ENCODE results near the gene MYBPC1.

DNA sequence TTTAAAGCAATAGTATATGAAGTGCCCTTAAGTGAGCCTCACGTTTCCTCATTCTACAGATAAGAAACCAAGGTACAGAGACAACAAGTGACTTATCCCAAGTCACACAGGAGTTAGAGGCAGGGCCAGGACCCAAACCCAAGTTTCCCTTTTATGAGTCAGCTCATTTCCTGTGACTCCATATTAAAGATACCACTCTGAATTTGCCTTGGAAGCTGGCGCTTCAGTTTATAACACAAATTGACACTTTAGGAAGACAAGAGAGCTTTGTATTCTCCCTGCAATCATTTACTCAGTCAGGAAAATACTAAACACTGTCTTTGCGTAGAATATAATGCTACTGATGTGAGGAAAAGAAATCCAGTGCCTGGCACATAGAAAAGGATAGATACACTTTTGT lies 43.2 kb downstream of the MYBPC1 start:
- TF ChIP-seq POLR2A (IDR thresholded peaks at IDR 0.05; ENCODE audit: low read length) (no peak), GATA1 (IDR thresholded peaks at IDR 0.05; ENCODE audit: low read depth, low read length) (no peak)

Data from erythroblast (primary cell).